ENCODE data around the gene NTNG1. TPM values are rescaled to one million over a fixed set of nuclear protein-coding genes. Genes with fewer than 3 reads are reported as not detected.

The NTNG1 gene
- total RNA-seq, 1 donor from 2014 or later: not detected

DNA sequence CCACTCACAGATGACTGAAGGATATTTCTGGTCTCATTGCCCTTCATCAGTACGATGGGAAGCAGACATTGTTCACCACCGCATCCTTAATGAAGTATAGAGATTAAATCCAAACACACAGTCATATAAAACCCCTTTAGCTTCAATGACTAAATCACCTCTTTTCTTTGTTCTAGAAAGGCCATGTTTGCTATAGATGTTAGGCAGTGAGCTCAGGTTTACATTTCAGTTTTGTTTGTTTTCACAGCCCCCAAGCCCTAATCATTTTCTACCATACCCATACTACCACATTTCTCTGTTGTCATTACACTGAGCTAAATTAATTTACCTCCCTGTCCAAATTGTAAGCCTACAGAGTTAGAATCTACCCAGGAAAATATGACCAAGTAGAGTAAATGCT, 385.1 kb downstream of the NTNG1 start:
- Histone ChIP-seq H3K27ac (no peak overlapping the region), H3K4me3 (no peak overlapping the region), H3K9me3 (no peaks in the 10 kb centered on the region), H3K27me3 (no peaks in the 10 kb centered on the region), H3K4me1 (no peaks in the 10 kb centered on the region), H3K36me3 (no peaks in the 10 kb centered on the region)
- TF ChIP-seq, protein P1, sequence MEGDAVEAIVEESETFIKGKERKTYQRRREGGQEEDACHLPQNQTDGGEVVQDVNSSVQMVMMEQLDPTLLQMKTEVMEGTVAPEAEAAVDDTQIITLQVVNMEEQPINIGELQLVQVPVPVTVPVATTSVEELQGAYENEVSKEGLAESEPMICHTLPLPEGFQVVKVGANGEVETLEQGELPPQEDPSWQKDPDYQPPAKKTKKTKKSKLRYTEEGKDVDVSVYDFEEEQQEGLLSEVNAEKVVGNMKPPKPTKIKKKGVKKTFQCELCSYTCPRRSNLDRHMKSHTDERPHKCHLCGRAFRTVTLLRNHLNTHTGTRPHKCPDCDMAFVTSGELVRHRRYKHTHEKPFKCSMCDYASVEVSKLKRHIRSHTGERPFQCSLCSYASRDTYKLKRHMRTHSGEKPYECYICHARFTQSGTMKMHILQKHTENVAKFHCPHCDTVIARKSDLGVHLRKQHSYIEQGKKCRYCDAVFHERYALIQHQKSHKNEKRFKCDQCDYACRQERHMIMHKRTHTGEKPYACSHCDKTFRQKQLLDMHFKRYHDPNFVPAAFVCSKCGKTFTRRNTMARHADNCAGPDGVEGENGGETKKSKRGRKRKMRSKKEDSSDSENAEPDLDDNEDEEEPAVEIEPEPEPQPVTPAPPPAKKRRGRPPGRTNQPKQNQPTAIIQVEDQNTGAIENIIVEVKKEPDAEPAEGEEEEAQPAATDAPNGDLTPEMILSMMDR (IDR thresholded peaks at IDR 0.05): no peak
- intact Hi-C loops (cut with DNase I): no loop called here
- no peak for DNase-seq (ENCODE audit: low spot score in 2 of 2)

DNA sequence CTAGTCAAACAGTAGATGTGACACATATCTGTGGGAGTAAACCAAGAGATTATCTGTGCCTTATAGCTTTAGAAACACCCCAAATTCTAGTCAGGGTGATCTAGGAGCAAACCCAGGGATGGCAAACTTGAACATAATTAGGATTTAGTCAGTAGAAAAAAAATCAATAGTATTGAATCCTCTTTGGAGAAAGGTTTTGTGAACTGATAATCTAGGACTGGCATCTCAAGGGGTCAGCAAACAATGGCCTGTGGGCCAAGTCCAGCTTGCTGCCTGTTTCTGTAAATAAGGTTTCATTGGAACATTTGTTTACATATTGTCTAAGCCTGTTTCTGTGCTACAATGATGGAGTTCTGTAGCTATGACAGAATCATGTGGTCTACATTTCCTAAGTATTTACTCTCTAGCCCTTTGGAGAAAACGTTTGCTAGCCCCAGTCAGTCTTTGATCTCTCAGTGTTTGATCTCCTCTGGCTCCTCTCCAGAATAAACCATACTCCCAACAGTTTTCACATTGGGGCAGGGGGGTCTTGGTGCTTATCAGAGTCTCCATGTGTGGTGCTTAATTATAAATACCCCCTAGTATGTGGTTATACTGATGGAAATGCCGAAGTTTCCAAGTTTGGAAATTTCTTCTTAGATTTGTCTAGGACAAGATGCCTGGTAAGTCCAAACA, 385.8 kb downstream of the NTNG1 start:
- intact Hi-C loops (cut with DNase I): no loop called here
- TF ChIP-seq, protein P1 (IDR thresholded peaks at IDR 0.05): no peak
- no peak for DNase-seq (ENCODE audit: low spot score in 2 of 2)
- Histone ChIP-seq H3K27me3 (no peaks in the 10 kb centered on the region), H3K27ac (no peak overlapping the region), H3K9me3 (no peaks in the 10 kb centered on the region), H3K4me3 (no peak overlapping the region), H3K36me3 (no peaks in the 10 kb centered on the region), H3K4me1 (no peaks in the 10 kb centered on the region)

DNA sequence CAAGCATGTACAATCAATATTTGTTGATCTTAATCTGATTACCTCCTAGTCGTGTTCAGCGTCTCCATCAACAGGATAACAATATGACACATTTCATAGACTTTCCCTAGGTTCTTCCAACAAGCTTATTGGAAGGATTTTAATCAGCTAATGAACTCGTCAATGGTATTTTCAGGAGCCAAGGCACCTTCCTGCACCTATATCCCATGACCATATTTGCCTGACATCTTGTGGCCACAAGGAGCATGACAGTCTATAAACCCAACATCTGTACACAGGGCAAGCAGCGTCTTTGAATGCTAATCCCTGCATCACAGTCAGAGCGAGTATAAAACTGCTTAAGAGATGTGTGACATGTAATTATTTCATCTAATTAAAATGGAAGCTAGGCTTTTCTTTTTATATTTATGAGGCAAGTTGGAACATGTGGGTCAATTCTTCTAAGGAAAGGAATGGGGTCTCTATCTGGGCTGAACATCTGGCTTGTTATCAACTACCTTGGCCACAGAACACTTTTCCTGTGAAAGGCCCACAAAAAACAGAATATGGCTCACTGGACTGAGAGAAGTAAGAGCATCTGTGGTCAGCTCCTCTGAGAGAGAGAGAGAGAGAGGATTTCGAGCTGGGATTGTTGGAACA, 388.8 kb downstream of the NTNG1 start:
- Histone ChIP-seq H3K4me1 (no peaks in the 10 kb centered on the region), H3K9me3 (no peaks in the 10 kb centered on the region), H3K4me3 (no peak overlapping the region), H3K36me3 (no peaks in the 10 kb centered on the region), H3K27me3 (no peaks in the 10 kb centered on the region), H3K27ac (no peak overlapping the region)
- TF ChIP-seq, protein P1 (IDR thresholded peaks at IDR 0.05): peak in 2 of 3 experiments; percentile 18 to 33
- no peak for DNase-seq (ENCODE audit: low spot score in 2 of 2)
- intact Hi-C loops (cut with DNase I): no loop called here

DNA sequence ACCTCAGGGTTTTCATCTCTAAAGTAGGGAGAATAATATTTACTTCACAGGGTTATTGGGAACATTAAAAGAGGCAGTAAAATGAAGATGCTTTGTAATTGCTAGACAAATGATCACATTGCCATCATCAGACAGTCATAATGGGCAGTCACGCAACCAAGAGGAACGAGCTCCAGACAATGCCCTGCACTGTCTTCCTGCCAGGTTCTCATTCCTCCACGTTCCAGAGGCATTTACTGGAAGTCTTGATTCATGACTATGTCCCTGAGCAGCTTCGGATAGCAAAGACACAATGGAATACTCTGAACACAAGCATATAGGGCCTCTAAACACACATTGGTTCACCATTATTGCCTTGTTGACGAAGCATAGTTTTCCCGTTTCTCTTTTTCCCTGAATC, 389.7 kb downstream of the NTNG1 start:
- Histone ChIP-seq H3K4me1 (no peaks in the 10 kb centered on the region), H3K27ac (no peak overlapping the region), H3K36me3 (no peaks in the 10 kb centered on the region), H3K27me3 (no peaks in the 10 kb centered on the region), H3K9me3 (no peaks in the 10 kb centered on the region), H3K4me3 (no peak overlapping the region)
- DNase-seq (ENCODE audit: low spot score in 2 of 2): no peak
- intact Hi-C loops (cut with DNase I): no loop called here
- TF ChIP-seq, protein P1 (IDR thresholded peaks at IDR 0.05): no peak

DNA sequence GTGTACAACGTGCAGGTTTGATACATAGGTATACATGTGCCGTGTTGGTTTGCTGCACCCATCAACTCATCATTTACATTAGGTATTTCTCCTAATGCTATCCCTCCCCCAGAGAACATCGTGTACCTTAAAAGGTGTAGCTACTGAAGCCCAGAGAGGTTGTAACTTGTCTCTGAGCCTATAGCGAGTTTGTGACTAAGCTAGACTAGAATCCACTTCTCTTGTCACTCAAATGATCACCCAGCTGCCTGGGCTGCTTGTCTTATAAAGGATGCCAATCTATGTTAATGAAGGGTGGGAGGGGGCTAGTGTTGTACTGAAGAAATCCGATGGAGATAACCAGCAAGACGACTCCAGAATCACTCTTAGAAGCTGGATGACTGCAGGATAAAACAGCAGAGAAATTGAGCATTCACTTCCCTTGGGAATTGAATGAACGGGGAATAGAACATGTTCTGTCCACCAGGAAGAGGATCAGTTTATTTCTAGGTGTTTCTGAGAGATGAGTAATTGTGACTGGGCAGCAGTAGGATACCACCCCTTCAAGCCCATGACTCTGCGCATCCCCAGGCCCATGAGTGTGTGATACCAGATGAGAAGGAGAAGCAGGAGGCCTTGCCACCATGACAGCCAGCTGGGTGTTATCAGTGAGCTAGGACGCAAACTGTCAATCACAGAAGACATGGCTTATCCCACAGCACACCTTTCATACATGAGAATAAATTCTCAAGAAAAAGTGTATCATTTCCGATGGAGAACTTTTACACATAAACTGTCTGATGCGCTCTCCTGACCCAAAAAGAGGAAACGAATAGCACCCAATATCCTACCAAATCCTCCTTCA, 390.4 kb downstream of the NTNG1 start:
- H3K9me3 ChIP-seq: no peaks in the 10 kb centered on the region
- no peaks in the 10 kb centered on the region for H3K27me3 ChIP-seq
- intact Hi-C loops (cut with DNase I): no loop called here
- TF ChIP-seq, protein P1 (IDR thresholded peaks at IDR 0.05): no peak
- no peak overlapping the region for H3K4me3 ChIP-seq
- H3K4me1 ChIP-seq: no peaks in the 10 kb centered on the region
- no peak overlapping the region for H3K27ac ChIP-seq
- no peak for DNase-seq (ENCODE audit: low spot score in 2 of 2)
- H3K36me3 ChIP-seq: no peaks in the 10 kb centered on the region

Measured in ascending aorta (tissue), 2 donors.